Measurements from ENCODE around the gene FECH.

DNA sequence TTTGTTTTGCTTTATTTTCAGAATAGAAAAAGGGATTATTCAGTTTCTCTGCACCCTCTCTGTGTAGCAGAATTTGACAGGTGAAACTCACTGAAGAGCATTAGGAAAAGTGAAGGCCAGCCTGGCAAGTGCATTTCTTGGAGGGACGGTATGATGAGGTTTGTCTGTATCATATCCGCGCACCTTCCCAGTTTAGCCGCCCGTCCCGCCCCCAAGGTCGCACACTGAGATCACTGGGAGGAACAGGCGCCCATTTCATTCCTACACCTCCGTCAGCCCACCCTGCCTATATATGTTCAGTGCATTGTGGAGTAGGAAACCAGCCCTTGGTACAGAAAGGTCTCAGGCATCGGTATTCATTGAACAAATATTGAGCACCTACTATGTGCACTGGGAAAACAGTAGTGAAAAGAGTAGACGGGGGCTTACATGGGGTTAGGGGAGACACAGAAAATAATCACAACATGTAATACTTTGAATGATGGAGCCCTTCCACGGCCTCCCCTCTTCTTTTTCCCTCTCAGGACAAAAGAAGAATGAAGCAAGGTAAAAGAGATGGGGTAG is 678 bp upstream of the FECH start:
- TF ChIP-seq, protein P1, sequence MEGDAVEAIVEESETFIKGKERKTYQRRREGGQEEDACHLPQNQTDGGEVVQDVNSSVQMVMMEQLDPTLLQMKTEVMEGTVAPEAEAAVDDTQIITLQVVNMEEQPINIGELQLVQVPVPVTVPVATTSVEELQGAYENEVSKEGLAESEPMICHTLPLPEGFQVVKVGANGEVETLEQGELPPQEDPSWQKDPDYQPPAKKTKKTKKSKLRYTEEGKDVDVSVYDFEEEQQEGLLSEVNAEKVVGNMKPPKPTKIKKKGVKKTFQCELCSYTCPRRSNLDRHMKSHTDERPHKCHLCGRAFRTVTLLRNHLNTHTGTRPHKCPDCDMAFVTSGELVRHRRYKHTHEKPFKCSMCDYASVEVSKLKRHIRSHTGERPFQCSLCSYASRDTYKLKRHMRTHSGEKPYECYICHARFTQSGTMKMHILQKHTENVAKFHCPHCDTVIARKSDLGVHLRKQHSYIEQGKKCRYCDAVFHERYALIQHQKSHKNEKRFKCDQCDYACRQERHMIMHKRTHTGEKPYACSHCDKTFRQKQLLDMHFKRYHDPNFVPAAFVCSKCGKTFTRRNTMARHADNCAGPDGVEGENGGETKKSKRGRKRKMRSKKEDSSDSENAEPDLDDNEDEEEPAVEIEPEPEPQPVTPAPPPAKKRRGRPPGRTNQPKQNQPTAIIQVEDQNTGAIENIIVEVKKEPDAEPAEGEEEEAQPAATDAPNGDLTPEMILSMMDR (IDR thresholded peaks at IDR 0.05), result no peak
- no peak for TF ChIP-seq POLR2A (IDR thresholded peaks at IDR 0.05)

Measured in esophagus squamous epithelium (tissue), 4 donors.